Left renal cortex interstitium (tissue), 4 donors: ENCODE measurements around the gene MYO7A. TPM values are rescaled to one million over a fixed set of nuclear protein-coding genes. Genes with fewer than 3 reads are reported as not detected.

Experiments
- DNase-seq, 4 donors: peaks; one replicate each; pipeline ENCODE4 v3.0.0-alpha.2; 2013; ENCODE audit warnings: low read depth in 4 of 4, low spot score in 2 of 4, missing footprints in 1 of 4
- polyA plus RNA-seq, 4 donors: library from polyadenylated mRNA; unstranded; fragments of 120-200 nt; gene quantifications; one replicate each; pipeline ENCODE4 v1.2.1, GENCODE V29; 2013; ENCODE audit not compliant: insufficient read length in 4 of 4

MYO7A gene
- polyA plus RNA-seq, 4 donors: 1.9 to 4.6 (median 3.2) TPM

GRCh38 chr11:77181226-77181625 lies 53.2 kb downstream of the MYO7A start:
- DNase-seq: no peak

GRCh38 chr11:77181799-77182541 lies 53.9 kb downstream of the MYO7A start:
- no peak for DNase-seq

DNA sequence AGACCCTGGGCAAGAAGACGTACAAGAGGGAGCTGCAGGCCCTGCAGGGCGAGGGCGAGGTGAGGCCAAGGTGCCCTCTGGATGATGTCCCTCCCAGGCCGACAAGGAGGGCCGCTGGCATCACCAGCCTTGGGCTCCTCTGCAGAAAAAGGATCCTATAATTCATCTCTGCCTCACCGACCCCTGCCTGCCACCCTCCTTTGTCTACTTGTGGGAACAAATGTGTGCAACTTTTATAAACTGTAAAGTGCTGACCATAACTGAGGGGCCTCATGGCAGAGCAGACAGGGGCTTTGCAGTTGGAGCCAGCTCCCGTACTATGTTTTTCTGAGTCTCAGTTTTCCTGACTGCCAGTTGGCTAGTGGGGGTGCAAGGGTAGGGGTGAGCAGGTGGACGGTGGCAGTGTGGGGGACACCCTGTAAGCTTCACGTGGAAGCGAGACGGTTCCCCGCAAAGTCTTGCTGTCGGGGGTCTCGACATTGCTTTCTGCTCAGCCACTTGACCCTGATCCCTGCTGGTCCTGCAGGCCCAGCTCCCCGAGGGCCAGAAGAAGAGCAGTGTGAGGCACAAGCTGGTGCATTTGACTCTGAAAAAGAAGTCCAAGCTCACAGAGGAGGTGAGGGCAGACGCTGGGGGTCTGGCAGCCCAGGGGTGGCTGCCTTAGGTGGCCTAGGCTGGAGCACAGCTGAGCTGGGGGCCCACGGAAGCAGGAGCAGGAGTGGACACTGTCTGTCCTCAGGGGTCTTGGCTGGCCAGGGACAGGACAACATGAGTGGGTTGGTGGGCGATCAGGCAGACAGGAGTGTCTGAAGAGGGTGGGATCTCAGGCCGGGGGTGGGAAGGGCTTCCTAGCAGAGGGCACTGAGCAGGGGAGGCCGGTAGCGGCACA lies 54.7 kb downstream of the MYO7A start:
- DNase-seq: no peak

- DNase-seq: no peak
Measured at GRCh38 chr11:77183431-77183984, 55.5 kb downstream of the MYO7A start.

DNA sequence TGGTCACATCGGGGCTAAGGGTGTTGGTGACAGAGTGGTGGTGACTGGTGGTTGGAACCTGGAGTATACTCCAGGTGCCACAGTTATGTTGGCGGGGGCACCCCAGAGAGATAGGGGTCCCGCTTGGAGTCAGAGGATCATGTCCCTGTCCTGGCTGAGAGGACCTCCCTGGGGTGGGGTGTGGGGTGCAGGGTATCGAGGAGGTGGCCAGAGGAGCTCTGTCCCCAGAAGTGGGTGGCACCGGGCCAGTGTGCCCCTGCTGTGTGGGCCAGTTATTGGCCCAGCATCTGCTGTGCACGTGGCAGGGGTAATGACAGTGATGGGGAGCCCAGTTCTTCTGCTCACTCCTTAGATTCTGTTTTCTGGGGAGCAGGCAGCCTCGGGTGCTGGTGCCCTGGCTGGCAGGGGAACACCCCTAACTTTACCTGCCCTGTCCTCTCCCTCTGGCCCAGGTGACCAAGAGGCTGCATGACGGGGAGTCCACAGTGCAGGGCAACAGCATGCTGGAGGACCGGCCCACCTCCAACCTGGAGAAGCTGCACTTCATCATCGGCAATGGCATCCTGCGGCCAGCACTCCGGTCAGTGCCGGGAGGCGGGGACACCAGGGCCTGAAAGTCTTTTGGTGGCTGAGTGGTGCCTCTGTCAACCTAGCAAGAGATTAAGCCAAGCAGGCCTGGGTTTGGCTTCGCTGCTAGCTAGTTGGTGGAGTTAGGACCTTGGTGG lies 56.3 kb downstream of the MYO7A start:
- no peak for DNase-seq

- DNase-seq: no peak
Measured at GRCh38 chr11:77186302-77186701, 58.3 kb downstream of the MYO7A start.

GRCh38 chr11:77187111-77187750 lies 59.2 kb downstream of the MYO7A start:
- no peak for DNase-seq

GRCh38 chr11:77187776-77188632 lies 60.0 kb downstream of the MYO7A start:
- DNase-seq: peak; percentile 41 to 73 (median 56)

GRCh38 chr11:77188633-77189491 lies 60.8 kb downstream of the MYO7A start:
- DNase-seq: no peak

GRCh38 chr11:77189588-77190210 lies 61.7 kb downstream of the MYO7A start:
- DNase-seq: no peak

- DNase-seq: no peak
Measured at GRCh38 chr11:77190331-77191075, 62.5 kb downstream of the MYO7A start.

DNA sequence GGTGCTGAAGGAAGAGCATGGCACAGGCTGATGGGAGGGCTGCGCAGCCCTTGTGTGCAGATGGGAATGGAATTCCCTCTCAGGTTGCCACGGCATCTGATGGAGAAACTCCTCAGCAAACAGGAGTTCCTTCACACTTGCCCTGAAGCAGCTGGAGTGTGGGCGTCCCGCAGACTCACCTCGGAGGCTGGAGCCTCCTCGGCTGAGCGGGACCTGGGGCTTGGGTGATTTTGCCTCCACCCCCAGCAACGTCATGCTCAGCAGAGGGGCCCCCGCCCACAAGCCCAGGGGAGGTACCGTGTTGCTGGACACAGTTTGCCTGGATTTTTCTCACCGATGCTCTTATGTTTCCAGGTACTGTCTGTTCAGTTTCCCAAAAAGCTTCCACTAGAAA lies 63.4 kb downstream of the MYO7A start:
- no peak for DNase-seq

DNA sequence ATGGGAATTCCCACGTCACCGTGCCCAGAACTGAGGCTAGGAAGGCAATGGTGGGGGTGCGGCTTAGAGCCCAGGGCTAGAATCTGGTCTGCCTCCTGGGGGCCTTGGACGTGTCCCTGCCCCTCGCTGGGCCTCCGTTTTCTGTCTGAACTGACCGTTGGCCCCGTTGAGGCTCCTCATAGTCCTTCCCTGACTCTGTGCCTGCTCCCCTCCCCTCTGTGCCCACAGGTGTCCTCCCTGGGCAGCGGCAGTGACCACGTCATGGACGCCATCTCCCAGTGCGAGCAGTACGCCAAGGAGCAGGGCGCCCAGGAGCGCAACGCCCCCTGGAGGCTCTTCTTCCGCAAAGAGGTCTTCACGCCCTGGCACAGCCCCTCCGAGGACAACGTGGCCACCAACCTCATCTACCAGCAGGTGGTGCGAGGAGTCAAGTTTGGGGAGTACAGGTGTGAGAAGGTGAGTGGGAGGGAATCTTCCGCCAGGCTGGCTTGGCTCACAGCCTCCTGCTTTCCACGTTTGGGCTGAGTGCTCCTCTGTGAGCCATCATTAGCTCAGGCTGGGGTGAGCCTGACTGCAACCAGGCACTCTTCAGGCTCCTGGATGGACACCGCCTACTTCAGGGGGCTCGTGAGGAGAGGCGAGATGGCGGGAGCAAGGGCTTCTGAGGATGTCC lies 63.9 kb downstream of the MYO7A start:
- DNase-seq: peak; percentile 43 to 78 (median 72)

DNA sequence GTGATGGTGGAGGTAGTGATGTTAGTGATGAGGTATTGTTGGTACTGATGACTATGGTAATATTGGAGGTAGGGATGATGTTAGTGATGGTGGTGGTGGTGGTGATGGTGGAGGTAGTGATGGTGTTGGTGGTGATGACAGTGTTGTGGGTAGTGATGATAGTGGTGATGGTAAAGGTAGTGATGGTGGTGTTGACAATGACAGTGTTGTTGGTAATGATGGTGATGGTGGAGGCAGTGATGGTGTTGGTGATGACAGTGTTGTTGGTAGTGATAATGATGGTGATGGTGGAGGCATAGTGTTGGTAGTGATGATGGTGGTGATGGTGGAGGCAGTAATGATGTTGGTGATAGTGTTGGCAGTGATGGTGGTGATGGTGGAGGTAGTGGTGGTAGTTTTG lies 65.1 kb downstream of the MYO7A start:
- DNase-seq: no peak

DNA sequence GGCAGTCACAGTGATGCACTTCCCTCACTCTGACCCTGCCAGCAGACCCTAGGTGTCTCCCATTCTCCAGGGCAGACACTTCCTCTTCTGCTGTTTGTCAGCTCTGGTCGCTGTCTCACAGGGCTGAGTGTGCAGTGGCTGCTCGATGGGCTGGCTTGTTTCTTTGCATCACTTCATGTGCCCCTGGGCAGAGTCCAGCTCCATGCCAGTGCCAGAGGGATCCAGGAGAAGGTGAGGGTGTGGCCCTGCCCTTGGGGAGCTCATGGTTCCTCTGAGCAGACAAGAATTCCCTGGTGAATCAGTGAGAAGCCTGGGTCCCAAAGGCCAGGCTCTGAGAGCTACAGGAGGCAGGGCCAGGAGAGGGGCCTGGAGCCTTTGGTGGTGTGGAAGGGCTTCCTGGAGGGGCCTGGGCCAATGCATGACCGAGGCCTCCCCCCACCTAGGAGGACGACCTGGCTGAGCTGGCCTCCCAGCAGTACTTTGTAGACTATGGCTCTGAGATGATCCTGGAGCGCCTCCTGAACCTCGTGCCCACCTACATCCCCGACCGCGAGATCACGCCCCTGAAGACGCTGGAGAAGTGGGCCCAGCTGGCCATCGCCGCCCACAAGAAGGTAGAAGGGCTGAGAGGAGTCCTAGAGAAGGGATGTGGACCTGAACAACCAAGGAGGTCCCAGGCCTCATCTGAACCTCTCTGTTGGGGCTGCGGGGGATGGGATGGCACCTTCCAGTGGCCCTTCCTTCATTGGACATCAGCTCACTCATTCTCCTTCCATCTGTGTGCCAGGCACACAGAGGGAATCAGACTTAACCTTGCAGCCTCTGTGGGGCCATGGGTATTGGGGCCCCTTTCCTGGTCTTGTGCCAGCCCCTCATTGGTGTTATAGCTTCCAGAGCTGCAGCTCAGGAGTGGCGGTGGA lies 66.1 kb downstream of the MYO7A start:
- no peak for DNase-seq
